Uterus (tissue), 4 donors: ENCODE measurements around the gene GPR150. TPM values are rescaled to one million over a fixed set of nuclear protein-coding genes. Genes with fewer than 3 reads are reported as not detected.

Experiments
- DNase-seq, 2 donors: peaks; one replicate each; pipeline ENCODE4 v3.0.0-alpha.2; 2019 to 2020
- H3K27ac ChIP-seq, 2 donors: fragments of 200-600 bp; sonication (generic); 1 replicate in 1 of 2; 2 replicates in 1 of 2; pipeline ENCODE4 v1.5.1; 2016 to 2018
- H3K27me3 ChIP-seq, 2 donors: fragments of 200-600 bp; sonication (generic); one replicate each; pipeline ENCODE4 v1.5.1; 2018 to 2019; ENCODE audit warnings: control low read depth in 1 of 2
- H3K36me3 ChIP-seq, 2 donors: fragments of 200-600 bp; sonication (generic); one replicate each; pipeline ENCODE4 v1.5.1; 2019; ENCODE audit warnings: control low read depth in 1 of 2
- H3K4me1 ChIP-seq, 2 donors: fragments of 200-600 bp; sonication (generic); one replicate each; pipeline ENCODE4 v1.5.1; 2018 to 2019; ENCODE audit warnings: control low read depth in 1 of 2
- H3K4me3 ChIP-seq, 2 donors: fragments of 200-600 bp; sonication (generic); 1 replicate in 1 of 2; 2 replicates in 1 of 2; pipeline ENCODE4 v1.5.1; 2018 to 2019; ENCODE audit warnings: mild to moderate bottlenecking in 1 of 2
- H3K9me3 ChIP-seq, 2 donors: fragments of 200-600 bp; sonication (generic); one replicate each; pipeline ENCODE4 v1.5.1; 2019; ENCODE audit warnings: control low read depth in 1 of 2
- POLR2A ChIP-seq, 2 donors: fragments of 450-650 bp; IDR thresholded peaks; one replicate each; pipeline ENCODE4 v1.6.1; 2016; ENCODE audit warnings: antibody characterized with exemption in 2 of 2, mild to moderate bottlenecking in 1 of 2, moderate library complexity in 1 of 2
- intact Hi-C: fragments of 100-400 bp; cut with DNase I; formaldehyde crosslinking; loops from one replicate; pipeline ENCODE4 v1.15.1; 2023; ENCODE audit warnings: low total_unique reads
- total RNA-seq, 4 donors: library from RNA; depleted of rRNA in 3 of 4; stranded (reverse); fragments of >200 nt in 3 of 4; gene quantifications; one replicate each; pipeline versions ENCODE4 v1.1.0 to v1.2.4, GENCODE V29; 2014 to 2023
- TF ChIP-seq, protein P1 (sequence below), 4 experiments: fragments of 200-600 bp in 2 of 4; fragments of 450-650 bp in 2 of 4; sonication (generic) in 2 of 4; IDR thresholded peaks; one replicate each; pipeline ENCODE4 v1.5.1; 2016 to 2019; ENCODE audit warnings: antibody characterized with exemption in 4 of 4, mild to moderate bottlenecking in 2 of 4, moderate library complexity in 1 of 4
- donor health status: DM: yes; HTN: yes; CAD: no.

GPR150 gene
- total RNA-seq, 4 donors from 2014 or later = not detected

DNA sequence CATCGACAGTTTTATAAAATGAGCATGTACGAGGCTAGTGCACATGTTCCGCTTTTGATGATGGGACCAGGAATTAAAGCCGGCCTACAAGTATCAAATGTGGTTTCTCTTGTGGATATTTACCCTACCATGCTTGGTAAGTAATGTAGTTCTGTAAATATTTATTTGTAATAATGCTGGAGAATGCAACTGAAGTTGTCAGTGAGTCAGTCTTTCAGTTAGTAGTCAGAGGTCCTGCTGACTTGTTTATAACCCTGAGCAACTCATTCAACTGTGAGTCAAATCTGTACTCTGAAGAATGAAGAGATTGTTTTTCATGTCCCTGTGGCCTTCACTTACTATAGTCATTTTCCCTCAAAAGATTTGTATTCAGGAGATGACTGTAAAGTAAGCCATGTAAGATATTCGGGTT, 28.4 kb upstream of the GPR150 start:
- no peak overlapping the region for H3K27ac ChIP-seq
- no peaks in the 10 kb centered on the region for H3K27me3 ChIP-seq
- no peaks in the 10 kb centered on the region for H3K4me1 ChIP-seq
- intact Hi-C loops = no loop called here
- TF ChIP-seq, protein P1, sequence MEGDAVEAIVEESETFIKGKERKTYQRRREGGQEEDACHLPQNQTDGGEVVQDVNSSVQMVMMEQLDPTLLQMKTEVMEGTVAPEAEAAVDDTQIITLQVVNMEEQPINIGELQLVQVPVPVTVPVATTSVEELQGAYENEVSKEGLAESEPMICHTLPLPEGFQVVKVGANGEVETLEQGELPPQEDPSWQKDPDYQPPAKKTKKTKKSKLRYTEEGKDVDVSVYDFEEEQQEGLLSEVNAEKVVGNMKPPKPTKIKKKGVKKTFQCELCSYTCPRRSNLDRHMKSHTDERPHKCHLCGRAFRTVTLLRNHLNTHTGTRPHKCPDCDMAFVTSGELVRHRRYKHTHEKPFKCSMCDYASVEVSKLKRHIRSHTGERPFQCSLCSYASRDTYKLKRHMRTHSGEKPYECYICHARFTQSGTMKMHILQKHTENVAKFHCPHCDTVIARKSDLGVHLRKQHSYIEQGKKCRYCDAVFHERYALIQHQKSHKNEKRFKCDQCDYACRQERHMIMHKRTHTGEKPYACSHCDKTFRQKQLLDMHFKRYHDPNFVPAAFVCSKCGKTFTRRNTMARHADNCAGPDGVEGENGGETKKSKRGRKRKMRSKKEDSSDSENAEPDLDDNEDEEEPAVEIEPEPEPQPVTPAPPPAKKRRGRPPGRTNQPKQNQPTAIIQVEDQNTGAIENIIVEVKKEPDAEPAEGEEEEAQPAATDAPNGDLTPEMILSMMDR (IDR thresholded peaks at IDR 0.05) = no peak
- no peak for TF ChIP-seq POLR2A (IDR thresholded peaks at IDR 0.05)
- no peak overlapping the region for H3K4me3 ChIP-seq
- H3K9me3 ChIP-seq = no peaks in the 10 kb centered on the region
- no peaks in the 10 kb centered on the region for H3K36me3 ChIP-seq
- DNase-seq = no peak

DNA sequence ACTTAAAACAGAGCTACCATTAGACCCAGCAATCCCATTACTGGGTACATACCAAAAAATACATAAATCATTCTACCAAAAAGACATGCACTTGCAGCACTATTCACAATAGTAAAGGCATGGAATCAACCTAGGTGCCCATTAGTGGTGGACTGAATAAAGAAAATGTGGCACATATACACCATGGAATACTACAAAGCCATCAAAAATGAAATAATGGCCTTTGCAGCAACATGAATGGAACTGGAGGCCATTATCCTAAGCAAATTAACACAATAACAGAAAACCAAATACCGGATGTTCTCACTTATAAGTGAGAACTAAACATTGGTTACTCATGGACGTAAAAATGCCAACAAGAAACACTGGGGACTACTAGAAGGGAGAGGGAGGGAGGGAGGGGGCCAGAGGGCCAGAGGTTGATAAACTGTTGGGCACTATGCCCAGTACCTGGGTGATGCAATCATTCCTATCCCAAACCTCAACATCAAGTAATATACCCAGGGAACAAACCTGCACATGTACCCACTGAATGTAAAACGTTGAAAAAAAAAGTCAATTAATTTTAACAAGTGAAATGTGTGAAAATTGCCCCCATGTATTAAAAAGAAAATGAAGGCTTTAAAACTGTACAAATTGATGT, 24.5 kb upstream of the GPR150 start:
- H3K4me1 ChIP-seq = no peaks in the 10 kb centered on the region
- no peak for TF ChIP-seq POLR2A (IDR thresholded peaks at IDR 0.05)
- TF ChIP-seq, protein P1 (IDR thresholded peaks at IDR 0.05) = no peak
- intact Hi-C loops = no loop called here

DNA sequence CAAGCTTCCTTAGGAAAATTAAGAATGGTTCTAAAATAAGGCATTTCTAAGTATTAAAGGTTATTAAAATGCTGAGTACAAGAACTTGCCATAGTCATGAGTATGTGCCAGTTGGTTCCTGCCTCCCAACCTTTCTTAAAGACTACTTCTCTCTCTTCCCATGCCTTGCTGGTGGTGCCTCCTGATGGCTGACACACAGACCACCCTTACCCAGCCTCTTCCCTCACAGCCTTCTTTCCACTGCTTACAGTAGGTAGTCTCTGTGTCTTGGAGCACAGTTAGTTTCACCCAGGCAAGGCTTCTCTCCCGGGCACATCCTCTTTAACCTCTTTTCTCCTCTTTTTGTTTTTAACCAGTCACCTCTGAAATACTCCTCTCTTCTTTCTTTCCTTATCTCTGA, 20.6 kb upstream of the GPR150 start:
- no peaks in the 10 kb centered on the region for H3K36me3 ChIP-seq
- H3K4me1 ChIP-seq = no peaks in the 10 kb centered on the region
- TF ChIP-seq, protein P1 (IDR thresholded peaks at IDR 0.05) = no peak
- no peak for TF ChIP-seq POLR2A (IDR thresholded peaks at IDR 0.05)
- H3K27me3 ChIP-seq = no peaks in the 10 kb centered on the region
- no peaks in the 10 kb centered on the region for H3K9me3 ChIP-seq
- H3K4me3 ChIP-seq = no peak overlapping the region
- DNase-seq = no peak
- intact Hi-C loops = no loop called here
- no peak overlapping the region for H3K27ac ChIP-seq

More for the DNA sequence above, 24.5 kb upstream of the GPR150 start:
- no peak overlapping the region for H3K4me3 ChIP-seq
- no peak overlapping the region for H3K27ac ChIP-seq
- H3K9me3 ChIP-seq = no peaks in the 10 kb centered on the region
- no peak for DNase-seq
- H3K27me3 ChIP-seq = no peaks in the 10 kb centered on the region
- H3K36me3 ChIP-seq = no peaks in the 10 kb centered on the region

DNA sequence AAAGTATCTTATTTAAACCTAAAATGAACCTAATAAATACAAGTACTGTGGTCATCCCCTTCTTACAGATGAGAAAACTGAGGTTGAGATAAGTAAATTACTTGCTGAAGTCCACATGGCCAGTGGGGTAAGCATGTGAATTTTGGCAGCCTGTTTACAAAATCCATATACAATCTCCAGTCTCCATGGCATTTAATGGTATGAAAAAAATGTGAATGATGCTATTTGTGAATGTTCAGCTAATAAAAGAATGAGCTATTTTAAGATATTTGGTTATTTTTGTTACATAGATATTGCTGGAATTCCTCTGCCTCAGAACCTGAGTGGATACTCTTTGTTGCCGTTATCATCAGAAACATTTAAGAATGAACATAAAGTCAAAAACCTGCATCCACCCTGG, 19.3 kb upstream of the GPR150 start:
- intact Hi-C loops = no loop called here
- Histone ChIP-seq H3K4me3 (no peak overlapping the region), H3K27me3 (no peaks in the 10 kb centered on the region), H3K27ac (no peak overlapping the region), H3K9me3 (no peaks in the 10 kb centered on the region), H3K36me3 (no peaks in the 10 kb centered on the region), H3K4me1 (no peaks in the 10 kb centered on the region)
- no peak for DNase-seq
- TF ChIP-seq POLR2A (IDR thresholded peaks at IDR 0.05) = no peak
- TF ChIP-seq, protein P1 (IDR thresholded peaks at IDR 0.05) = no peak

DNA sequence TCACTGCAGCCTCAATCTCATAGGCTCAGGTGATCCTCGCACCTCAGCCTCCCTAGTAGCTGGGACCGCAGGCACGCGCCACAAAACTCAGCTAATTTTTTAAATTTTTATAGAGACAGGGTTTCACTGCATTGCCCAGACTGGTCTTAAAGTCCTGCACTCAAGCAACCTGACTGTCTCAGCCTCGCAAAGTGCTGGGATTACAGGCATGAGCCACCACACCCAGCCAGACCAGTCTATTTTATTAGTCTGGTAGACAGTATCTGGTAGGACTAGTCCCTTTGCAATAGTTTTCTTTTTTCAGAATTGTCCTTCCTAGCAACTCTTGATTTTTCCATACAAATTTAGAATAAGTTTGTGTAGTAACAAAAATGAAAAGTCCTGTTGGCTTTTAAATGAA, 14.1 kb upstream of the GPR150 start:
- H3K4me3 ChIP-seq = no peak overlapping the region
- no peaks in the 10 kb centered on the region for H3K36me3 ChIP-seq
- no peaks in the 10 kb centered on the region for H3K4me1 ChIP-seq
- H3K27me3 ChIP-seq = no peaks in the 10 kb centered on the region
- no peak overlapping the region for H3K27ac ChIP-seq
- H3K9me3 ChIP-seq = no peaks in the 10 kb centered on the region
- DNase-seq = no peak
- no peak for TF ChIP-seq POLR2A (IDR thresholded peaks at IDR 0.05)
- TF ChIP-seq, protein P1 (IDR thresholded peaks at IDR 0.05) = no peak
- intact Hi-C loops = no loop called here
